GM12891 (cell line): ENCODE data around the gene KIT.
A peak's percentile ranks its signal among the peaks of the same experiment; 100 is the strongest.

Source experiments
- DNase-seq: peaks from one replicate; pipeline ENCODE4 v3.0.0; 2011; ENCODE audit warnings: low spot score; ENCODE audit not compliant: insufficient read length
- FAIRE-seq: peaks from 2 replicates; lab custom pipeline; 2011; peaks lifted over from hg19 to GRCh38; lab: Jason Lieb, UNC
- PAX5 ChIP-seq: IDR thresholded peaks from 2 replicates; pipeline ENCODE4 v1.6.1; 2011; ENCODE audit warnings: low read length, moderate library complexity, mild to moderate bottlenecking; ENCODE audit not compliant: insufficient read depth, severe bottlenecking
- POLR2A ChIP-seq: IDR thresholded peaks from 2 replicates; pipeline ENCODE4 v1.6.1; 2011; ENCODE audit warnings: low read depth, low read length, control low read depth
- POLR2AphosphoS5 ChIP-seq: IDR thresholded peaks from 2 replicates; pipeline ENCODE4 v1.6.1; 2011; ENCODE audit warnings: low read depth, low read length, control low read depth
- POU2F2 ChIP-seq: IDR thresholded peaks from 2 replicates; pipeline ENCODE4 v1.6.1; 2011; ENCODE audit warnings: low read depth, mild to moderate bottlenecking, control low read depth, low read length, moderate library complexity
- SPI1 ChIP-seq: IDR thresholded peaks from 2 replicates; pipeline ENCODE4 v1.6.1; 2011; ENCODE audit warnings: low read depth, low read length, control low read depth
- TAF1 ChIP-seq: IDR thresholded peaks from 2 replicates; pipeline ENCODE4 v1.6.1; 2011; ENCODE audit warnings: low read depth, low read length, control low read depth

Gene KIT

DNA sequence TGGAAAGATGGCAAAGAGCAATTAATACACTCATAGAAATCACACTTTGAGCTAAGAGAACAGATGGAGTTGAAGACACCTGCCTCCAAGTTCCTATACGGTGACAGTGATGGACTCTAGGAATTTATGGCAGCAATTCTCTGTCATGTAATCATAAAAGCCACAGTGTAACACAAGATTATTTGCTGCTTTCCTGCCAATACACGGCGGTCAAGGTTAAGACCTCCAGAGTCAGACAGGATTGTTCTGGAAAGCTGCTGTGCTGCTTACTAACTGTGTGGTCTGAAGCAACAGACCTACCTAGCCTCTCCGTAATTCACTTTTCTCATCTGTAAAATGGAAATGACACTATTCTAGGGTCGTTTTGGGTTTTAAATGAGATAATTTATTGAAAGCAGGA lies 14.6 kb upstream of the KIT start:
- no peak for TF ChIP-seq PAX5
- no peak for TF ChIP-seq POU2F2
- no peak for TF ChIP-seq SPI1
- no peak for TF ChIP-seq POLR2A
- no peak for TF ChIP-seq TAF1
- no peak for TF ChIP-seq POLR2AphosphoS5
- FAIRE-seq, result no peak

DNA sequence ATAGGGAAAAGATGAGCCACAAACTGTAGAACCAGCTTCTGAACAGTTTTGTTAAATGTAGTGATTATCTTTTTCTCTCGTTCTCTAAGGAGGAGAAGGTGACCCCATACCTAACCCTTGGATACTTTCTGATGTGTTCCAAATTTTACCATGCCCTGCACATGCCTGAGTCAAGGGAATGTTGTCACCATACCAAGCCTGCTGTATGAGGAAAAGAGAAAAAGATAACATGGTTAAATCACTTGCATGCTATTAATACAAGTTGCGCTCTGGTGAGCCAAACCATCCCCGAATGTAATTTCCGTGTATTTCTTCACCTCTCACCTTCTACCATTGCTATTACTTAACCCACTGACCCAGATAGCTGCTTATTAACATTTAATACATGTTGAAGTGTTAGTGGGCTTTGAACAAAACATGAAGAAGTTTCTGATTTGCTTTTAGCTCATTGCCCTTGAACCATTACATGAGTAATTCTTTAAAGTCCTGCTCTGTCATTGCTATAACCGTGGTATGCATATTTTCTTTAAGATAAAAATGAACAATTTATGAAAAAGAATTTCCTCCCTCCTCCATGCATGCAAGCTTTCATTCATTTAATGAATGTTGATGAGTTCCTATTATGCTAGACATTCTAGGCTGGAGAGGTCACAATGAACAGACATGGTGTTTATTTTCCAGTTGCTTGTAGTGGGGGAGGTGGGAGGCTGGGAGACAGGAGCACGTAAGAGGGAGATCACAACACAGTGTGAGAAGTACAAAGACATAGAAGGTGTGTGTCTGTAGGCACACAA lies 13.6 kb upstream of the KIT start:
- DNase-seq (no peak), FAIRE-seq (no peak)
- no peak for TF ChIP-seq PAX5
- TF ChIP-seq SPI1, result no peak
- TF ChIP-seq POU2F2, result no peak
- TF ChIP-seq POLR2AphosphoS5, result no peak
- no peak for TF ChIP-seq TAF1
- TF ChIP-seq POLR2A, result no peak

More for the DNA sequence above, 14.6 kb upstream of the KIT start:
- no peak for DNase-seq

DNA sequence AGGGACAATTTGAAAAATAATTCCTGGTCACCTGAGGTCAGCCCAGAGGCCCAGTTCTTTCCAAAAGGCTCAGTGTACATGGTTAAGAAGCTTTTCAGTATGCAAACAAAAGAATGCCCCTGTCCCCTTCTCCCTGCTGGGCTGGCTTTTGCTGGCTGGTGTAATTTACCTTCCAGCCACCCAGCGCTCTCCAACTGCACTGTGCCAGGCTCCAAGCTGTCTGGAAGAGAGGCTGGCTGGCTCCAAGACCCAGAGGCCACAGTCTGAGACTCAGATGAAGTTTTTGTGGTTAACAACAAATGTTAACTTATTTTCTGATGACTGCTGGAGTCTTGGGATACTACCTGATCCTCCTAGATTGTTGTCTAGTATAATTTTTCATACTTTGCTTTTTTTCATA lies 11.9 kb upstream of the KIT start:
- no peak for TF ChIP-seq PAX5
- TF ChIP-seq POLR2A, result no peak
- no peak for TF ChIP-seq POLR2AphosphoS5
- no peak for TF ChIP-seq TAF1
- no peak for TF ChIP-seq POU2F2
- no peak for TF ChIP-seq SPI1
- DNase-seq, result no peak
- no peak for FAIRE-seq

DNA sequence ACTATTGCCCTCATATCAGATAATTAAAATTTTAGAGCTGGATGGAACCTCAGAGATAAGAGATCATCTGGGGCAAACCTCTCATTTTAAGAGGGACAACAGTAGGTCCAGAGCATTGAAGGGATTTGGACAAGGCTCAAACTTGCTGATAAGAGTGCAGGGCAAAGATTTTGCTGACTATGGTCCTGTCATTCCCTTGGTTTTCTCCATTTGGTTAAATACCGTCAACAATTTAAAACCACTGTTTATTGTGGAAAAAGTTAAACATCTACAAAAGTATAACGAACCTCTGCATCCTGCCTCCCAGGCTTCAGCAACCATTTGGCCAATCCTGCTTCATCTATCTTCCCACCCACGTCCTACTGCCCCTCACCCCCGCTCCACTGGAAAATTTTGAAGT lies 10.7 kb upstream of the KIT start:
- no peak for FAIRE-seq
- TF ChIP-seq TAF1, result no peak
- no peak for TF ChIP-seq POLR2A
- no peak for TF ChIP-seq SPI1
- TF ChIP-seq PAX5, result no peak
- TF ChIP-seq POU2F2, result no peak
- TF ChIP-seq POLR2AphosphoS5, result no peak

DNA sequence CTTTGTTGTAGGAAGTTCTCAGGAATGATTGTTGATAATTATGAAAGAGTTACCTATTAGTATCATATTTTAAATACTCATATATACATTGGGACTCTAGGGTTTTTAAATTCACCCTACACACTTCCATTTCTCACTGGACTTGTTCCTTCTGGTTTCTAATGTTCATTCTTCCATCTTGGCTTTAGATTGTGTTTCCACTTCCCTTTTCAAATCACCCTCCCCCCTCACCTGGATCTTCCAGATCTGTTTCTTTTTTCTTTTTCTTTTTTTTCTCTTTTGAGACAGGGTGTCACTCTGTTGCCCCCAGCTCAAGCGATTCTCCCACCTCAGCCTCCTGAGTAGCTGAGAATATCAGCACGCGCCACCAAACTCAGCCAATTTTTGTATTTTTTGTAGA lies 6.7 kb upstream of the KIT start:
- no peak for FAIRE-seq
- no peak for DNase-seq
- TF ChIP-seq TAF1 (no peak), POLR2AphosphoS5 (no peak), PAX5 (no peak), POU2F2 (no peak), POLR2A (no peak)

More for the DNA sequence above, 10.7 kb upstream of the KIT start:
- DNase-seq, result no peak

DNA sequence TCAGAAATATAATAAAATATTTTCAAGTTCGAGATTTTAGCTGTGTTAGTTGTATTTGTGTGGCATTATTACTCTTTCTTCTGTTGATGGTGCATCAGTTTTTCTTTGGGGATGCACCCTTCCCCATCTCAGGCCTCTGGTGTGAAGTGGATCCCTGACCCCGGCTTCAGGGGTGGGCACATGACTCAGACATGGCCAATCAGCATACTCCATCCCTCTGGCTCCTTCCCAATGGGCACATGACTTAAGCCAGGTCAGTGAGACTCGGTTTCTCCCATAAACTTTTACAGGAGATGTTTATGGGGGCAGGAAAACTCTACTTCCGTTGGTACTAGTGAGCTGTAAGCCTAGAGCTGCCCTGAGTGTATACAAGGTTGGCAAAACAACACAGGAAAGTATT lies 3.0 kb upstream of the KIT start:
- TF ChIP-seq POU2F2 (no peak), TAF1 (no peak), SPI1 (no peak), PAX5 (no peak), POLR2AphosphoS5 (no peak), POLR2A (no peak)

DNA sequence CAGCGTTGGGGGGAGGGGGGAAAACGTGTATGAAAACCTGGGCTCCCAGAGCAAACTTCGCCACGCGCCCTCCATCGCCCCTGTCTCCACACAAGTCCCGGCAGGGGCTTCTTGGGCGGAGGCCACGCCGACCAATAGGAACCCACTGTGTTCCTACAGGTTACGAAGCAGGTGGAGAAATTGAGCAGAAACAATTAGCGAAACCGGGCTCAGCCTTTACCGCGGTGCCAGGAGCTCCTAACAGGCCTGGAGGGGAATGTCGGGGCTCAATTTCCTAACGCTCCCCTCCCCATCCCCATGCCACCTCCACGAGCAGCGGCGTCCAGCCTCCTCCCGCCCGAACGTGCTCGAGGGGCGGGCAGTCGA lies 589 bp upstream of the KIT start:
- DNase-seq (no peak), FAIRE-seq (no peak)
- no peak for TF ChIP-seq TAF1
- TF ChIP-seq POLR2AphosphoS5, result no peak
- no peak for TF ChIP-seq POLR2A
- no peak for TF ChIP-seq POU2F2
- TF ChIP-seq PAX5, result no peak
- no peak for TF ChIP-seq SPI1

More for the DNA sequence above, 3.0 kb upstream of the KIT start:
- no peak for DNase-seq
- FAIRE-seq, result no peak

DNA sequence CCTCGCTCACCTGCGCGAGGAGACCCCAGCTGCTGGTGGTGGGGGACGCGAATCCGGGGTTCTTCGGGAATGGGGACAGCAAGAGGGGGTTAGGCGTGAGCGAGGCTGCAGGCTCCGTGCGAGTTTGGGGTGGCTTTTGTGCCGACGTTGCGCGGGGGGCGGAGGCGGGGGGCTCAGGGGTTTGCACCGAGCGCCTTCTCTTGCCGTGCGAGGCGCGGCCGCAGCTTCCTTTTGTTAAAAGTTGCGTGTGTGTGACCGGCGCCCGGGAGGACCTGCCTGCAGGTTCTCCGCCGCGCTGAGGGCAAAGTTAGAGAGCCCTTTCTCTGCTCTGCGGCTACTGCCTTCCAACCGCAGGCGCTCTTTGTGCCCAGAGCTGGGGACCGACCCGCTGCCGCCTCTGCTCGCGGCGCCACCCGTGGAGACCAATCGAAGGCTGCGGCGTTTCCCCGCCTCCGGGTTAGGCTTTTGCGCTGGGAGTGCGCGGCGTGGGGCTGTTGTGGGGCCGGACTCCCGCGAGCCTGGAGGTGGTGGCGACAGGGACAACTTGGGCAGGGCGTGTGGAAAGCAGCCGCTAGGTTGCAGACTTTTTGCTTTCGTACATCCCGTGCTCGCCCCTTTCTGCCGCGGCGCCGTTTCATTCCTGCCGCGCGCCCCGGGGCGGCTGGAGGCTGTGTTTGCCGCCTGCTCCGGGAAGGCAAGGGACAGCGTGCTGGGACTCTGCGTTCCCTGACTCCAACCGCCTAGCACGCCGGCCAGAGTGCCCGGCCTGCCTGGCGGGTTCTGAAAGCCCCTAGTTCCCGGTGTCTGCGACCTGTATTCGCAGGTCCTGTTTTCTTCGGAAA lies 716 bp downstream of the KIT start:
- FAIRE-seq, result peak; percentile 31
- peak; percentile 35 for DNase-seq

DNA sequence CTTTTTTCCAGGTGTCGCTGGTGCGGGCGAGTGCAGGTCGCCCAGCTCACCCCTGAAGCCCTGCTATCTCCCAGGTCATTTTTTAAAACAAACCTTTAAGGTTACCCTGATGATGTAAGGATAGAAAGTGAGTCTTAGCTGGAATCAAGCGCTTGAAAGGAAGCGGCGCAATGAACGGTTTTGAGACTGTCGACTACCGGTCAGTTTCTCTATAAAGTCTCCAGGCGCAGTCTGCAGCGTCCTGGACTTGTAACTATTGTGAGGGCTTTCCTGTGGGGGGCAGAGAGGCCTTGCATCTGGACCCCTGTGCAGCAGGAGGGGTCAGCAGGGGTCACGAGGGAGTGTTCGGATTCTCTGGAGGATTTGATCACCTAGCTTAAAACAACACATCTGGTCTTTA lies 1.6 kb downstream of the KIT start:
- DNase-seq (no peak), FAIRE-seq (no peak)
- no peak for TF ChIP-seq TAF1
- TF ChIP-seq POLR2AphosphoS5, result no peak
- no peak for TF ChIP-seq POU2F2
- TF ChIP-seq POLR2A, result no peak
- no peak for TF ChIP-seq PAX5
- TF ChIP-seq SPI1, result no peak

More for the DNA sequence above, 716 bp downstream of the KIT start:
- no peak for TF ChIP-seq PAX5
- TF ChIP-seq TAF1, result no peak
- no peak for TF ChIP-seq SPI1
- TF ChIP-seq POLR2A, result no peak
- TF ChIP-seq POU2F2, result no peak
- TF ChIP-seq POLR2AphosphoS5, result no peak
